Keratinocyte (primary cell): Measurements from ENCODE around the gene ROBO2.

Experiments
- CTCF ChIP-seq, 3 experiments: IDR thresholded peaks in 1 of 3; conservative IDR thresholded peaks in 1 of 3; optimal IDR thresholded peaks in 1 of 3; 2 replicates in 2 of 3; 3 replicates in 1 of 3; pipeline versions ENCODE3 to v1.5.1; 2011; ENCODE audit warnings: low read length in 3 of 3, mild to moderate bottlenecking in 3 of 3, moderate library complexity in 2 of 3, control low read depth in 1 of 3, inconsistent platforms in 1 of 3; ENCODE audit not compliant: insufficient read depth in 2 of 3; ENCODE audit errors: extremely low read depth in 1 of 3
- EZH2 ChIP-seq: IDR thresholded peaks from one replicate; pipeline ENCODE4 v1.6.1; 2012; ENCODE audit warnings: inconsistent platforms, mild to moderate bottlenecking, low read length, moderate library complexity

- no peak for TF ChIP-seq EZH2
- TF ChIP-seq CTCF (optimal IDR thresholded peaks at IDR 0.05 in 1 of 3, IDR thresholded peaks at IDR 0.05 in 1 of 3, conservative IDR thresholded peaks at IDR 0.05 in 1 of 3; ENCODE audit: extremely low read depth in 1 of 3, insufficient read depth in 2 of 3, low read length in 3 of 3) = no peak
Measured at GRCh38 chr3:77096145-77096544, 56.2 kb downstream of the ROBO2 start.
